Kidney (tissue), 14 donors: Measurements from ENCODE around the gene CSTPP1. TPM values are rescaled to one million over a fixed set of nuclear protein-coding genes. Genes with fewer than 3 reads are reported as not detected.

Source experiments
- DNase-seq, 5 donors: peaks; one replicate each; pipeline ENCODE4 v3.0.0-alpha.2; 2013 to 2020
- FAIRE-seq: peaks from 2 replicates; lab custom pipeline; 2012; peaks lifted over from hg19 to GRCh38; lab: Jason Lieb, UNC
- H3K27ac ChIP-seq, 2 donors: one replicate each; pipeline ENCODE4 v1.7.0; 2013; ENCODE audit warnings: low read depth in 2 of 2, low read length in 2 of 2, inconsistent platforms in 1 of 2
- H3K27me3 ChIP-seq: one replicate; pipeline ENCODE4 v1.7.1; 2013; ENCODE audit warnings: low read length, inconsistent platforms; ENCODE audit not compliant: control insufficient read depth, insufficient read depth
- H3K36me3 ChIP-seq, 3 donors: one replicate each; pipeline versions ENCODE4 v1.7.0 to v1.7.1; 2013; ENCODE audit warnings: low read length in 3 of 3, control low read depth in 1 of 3, inconsistent platforms in 1 of 3; ENCODE audit not compliant: insufficient read depth in 3 of 3, control insufficient read depth in 2 of 3
- H3K4me1 ChIP-seq, 3 donors: one replicate each; pipeline versions ENCODE4 v1.7.0 to v1.7.1; 2013; ENCODE audit warnings: low read length in 3 of 3, inconsistent platforms in 1 of 3, low read depth in 1 of 3; ENCODE audit not compliant: control insufficient read depth in 2 of 3, insufficient read depth in 2 of 3
- H3K4me3 ChIP-seq, 3 donors: one replicate each; pipeline versions ENCODE4 v1.7.0 to v1.8.1; 2013; ENCODE audit warnings: low read length in 3 of 3, control low read depth in 1 of 3, inconsistent platforms in 1 of 3
- H3K9ac ChIP-seq, 3 donors: one replicate each; pipeline versions ENCODE4 v1.7.0 to v1.7.1; 2013; ENCODE audit warnings: low read length in 3 of 3, control low read depth in 1 of 3, inconsistent platforms in 1 of 3
- H3K9me3 ChIP-seq, 3 donors: one replicate each; pipeline versions ENCODE4 v1.7.0 to v1.7.1; 2013; ENCODE audit warnings: low read length in 3 of 3, control low read depth in 1 of 3, inconsistent platforms in 1 of 3; ENCODE audit not compliant: control insufficient read depth in 2 of 3, insufficient read depth in 1 of 3
- CTCF ChIP-seq: IDR thresholded peaks from 3 replicates; pipeline ENCODE4 v1.5.1; 2012; ENCODE audit warnings: mild to moderate bottlenecking, moderate library complexity, borderline replicate concordance; ENCODE audit not compliant: insufficient read depth; ENCODE audit errors: extremely low read depth
- intact Hi-C: fragments of 100-400 bp; cut with DNase I; formaldehyde crosslinking; loops from one replicate; pipeline ENCODE4 v1.11.1; 2022
- polyA plus RNA-seq: library from polyadenylated mRNA; stranded (reverse); fragments of 350-450 nt; fragmentation: Illumina TruSeq; extraction: RNeasy Lipid Tissue Mini Kit (QIAGEN cat#74804); gene quantifications from one replicate; pipeline ENCODE4 v1.2.3, GENCODE V29; 2014; ENCODE audit warnings: low read depth, low replicate concordance; ENCODE audit not compliant: insufficient read depth
- total RNA-seq: library from RNA; stranded (reverse); fragmentation: NEBNext Ultra II Directional; extraction: Animal tissue kit (Norgen Biotek cat#: 25700); gene quantifications from one replicate; pipeline ENCODE4 v1.2.1, GENCODE V29; 2021
- donor health status: control.
- donor health status: control.
- donor health status: control.
- donor health status: control.
- donor health status: control.
- donor health status: DM: yes; HTN: yes; CAD: no.
- donor health status: Normal renal cell carcinoma (clear cell type).

Gene CSTPP1
- total and polyA plus RNA-seq, 2 donors from 2014 or later = 37.4 to 50.3 TPM

GRCh38 chr11:47010179-47010578 lies 73.6 kb downstream of the CSTPP1 start:
- TF ChIP-seq CTCF = no peak
- intact Hi-C loops = no loop called here
- H3K4me1 ChIP-seq = no peaks in the 10 kb centered on the region
- no peaks in the 10 kb centered on the region for H3K27me3 ChIP-seq
- no peaks in the 10 kb centered on the region for H3K36me3 ChIP-seq
- H3K9ac ChIP-seq = no peak overlapping the region
- no peak overlapping the region for H3K27ac ChIP-seq
- H3K9me3 ChIP-seq = no peaks in the 10 kb centered on the region
- FAIRE-seq (no peak), DNase-seq (no peak)
- no peak overlapping the region for H3K4me3 ChIP-seq

GRCh38 chr11:47014097-47014496 lies 77.5 kb downstream of the CSTPP1 start:
- intact Hi-C loops = no loop called here
- no peaks in the 10 kb centered on the region for H3K36me3 ChIP-seq
- no peaks in the 10 kb centered on the region for H3K4me1 ChIP-seq
- H3K4me3 ChIP-seq = no peak overlapping the region
- H3K27me3 ChIP-seq = no peaks in the 10 kb centered on the region
- DNase-seq (no peak), FAIRE-seq (no peak)
- H3K9me3 ChIP-seq = no peaks in the 10 kb centered on the region
- no peak overlapping the region for H3K27ac ChIP-seq
- no peak for TF ChIP-seq CTCF
- H3K9ac ChIP-seq = no peak overlapping the region

GRCh38 chr11:47018637-47019036 lies 82.1 kb downstream of the CSTPP1 start:
- DNase-seq = no peak
- Histone ChIP-seq H3K4me1 (no peaks in the 10 kb centered on the region), H3K9ac (no peak overlapping the region), H3K4me3 (no peak overlapping the region), H3K27me3 (no peaks in the 10 kb centered on the region), H3K27ac (no peak overlapping the region), H3K9me3 (no peaks in the 10 kb centered on the region), H3K36me3 (no peaks in the 10 kb centered on the region)
- no peak for FAIRE-seq
- intact Hi-C loops = no loop called here
- TF ChIP-seq CTCF = no peak
